Measurements from ENCODE around the gene NXPH3. TPM values are rescaled to one million over a fixed set of nuclear protein-coding genes. Genes with fewer than 3 reads are reported as not detected.

The NXPH3 gene
- total RNA-seq (2022; extraction: Qiagen RNA extraction; ENCODE audit: low read depth), result 0.43 to 0.80 TPM (median 0.68 TPM) in 5 replicates

GRCh38 chr17:49575679-49576087 is at the start of gene NXPH3:
NXPH3 (plus strand) TSS chr17:49575871; CDS start chr17:49576220, 349 bp downstream.

Other genes with a start within 250 kb of the NXPH3 start
- 7.0 to 9.5 TPM (median 7.8 TPM) in 5 replicates for gene ZNF652, start 213.6 kb upstream of the NXPH3 start, total RNA-seq (2022; extraction: Qiagen RNA extraction; ENCODE audit: low read depth)
- 322 to 483 TPM (median 457 TPM) in 5 replicates for gene PHB1, start 161.0 kb upstream of the NXPH3 start, total RNA-seq (2022; extraction: Qiagen RNA extraction; ENCODE audit: low read depth)
- 0.49 to 1.2 TPM (median 0.85 TPM) in 5 replicates for gene NGFR, start 80.6 kb upstream of the NXPH3 start, total RNA-seq (2022; extraction: Qiagen RNA extraction; ENCODE audit: low read depth)
- 36.0 to 39.2 TPM (median 38.4 TPM) in 5 replicates for gene SPOP, start 102.2 kb downstream of the NXPH3 start, total RNA-seq (2022; extraction: Qiagen RNA extraction; ENCODE audit: low read depth)
- gene SLC35B1, start 132.1 kb downstream of the NXPH3 start, total RNA-seq (2022; extraction: Qiagen RNA extraction; ENCODE audit: low read depth), result 84.5 to 100 TPM (median 96.1 TPM) in 5 replicates
- 1.2 to 1.3 TPM (median 1.2 TPM) in 5 replicates for gene FAM117A, start 188.3 kb downstream of the NXPH3 start, total RNA-seq (2022; extraction: Qiagen RNA extraction; ENCODE audit: low read depth)
- gene KAT7, start 212.8 kb downstream of the NXPH3 start, total RNA-seq (2022; extraction: Qiagen RNA extraction; ENCODE audit: low read depth), result 24.0 to 28.7 TPM (median 27.4 TPM) in 5 replicates